Mammary epithelial cell (primary cell): ENCODE results near the gene PRR11.

Experiments used
- EZH2 ChIP-seq: IDR thresholded peaks from 2 replicates; pipeline ENCODE4 v1.6.1; 2012; ENCODE audit warnings: low read length, inconsistent platforms, borderline replicate concordance
- TF ChIP-seq, protein P1 (sequence below), 2 donors: IDR thresholded peaks in 1 of 2; conservative IDR thresholded peaks in 1 of 2; 2 replicates each; pipeline ENCODE4 v1.5.1; 2011 to 2012; ENCODE audit warnings: inconsistent platforms in 2 of 2, low read length in 2 of 2, mild to moderate bottlenecking in 2 of 2, control low read depth in 1 of 2, low read depth in 1 of 2; ENCODE audit not compliant: insufficient read depth in 1 of 2; ENCODE audit errors: extremely low read depth in 1 of 2

DNA sequence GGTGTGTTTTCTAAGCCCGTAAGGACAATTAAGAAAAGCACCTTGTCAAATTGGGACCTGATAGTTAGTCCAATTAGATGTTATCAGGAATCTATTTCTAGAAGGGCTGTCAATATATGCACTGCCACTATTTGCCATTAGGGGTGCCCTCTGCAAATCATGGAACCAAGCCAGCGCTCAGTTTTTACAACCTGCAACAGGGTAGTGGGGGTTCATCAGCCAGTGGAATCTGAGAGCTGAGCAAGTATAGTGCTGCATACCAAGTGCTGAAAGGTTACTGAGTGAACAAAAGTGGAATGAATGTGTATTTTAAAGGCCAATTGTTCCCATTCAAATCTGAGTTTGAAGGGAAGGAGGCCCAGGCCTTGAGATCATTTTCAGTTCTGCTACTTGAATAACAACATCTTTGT, 10.4 kb downstream of the PRR11 start:
- TF ChIP-seq, protein P1, sequence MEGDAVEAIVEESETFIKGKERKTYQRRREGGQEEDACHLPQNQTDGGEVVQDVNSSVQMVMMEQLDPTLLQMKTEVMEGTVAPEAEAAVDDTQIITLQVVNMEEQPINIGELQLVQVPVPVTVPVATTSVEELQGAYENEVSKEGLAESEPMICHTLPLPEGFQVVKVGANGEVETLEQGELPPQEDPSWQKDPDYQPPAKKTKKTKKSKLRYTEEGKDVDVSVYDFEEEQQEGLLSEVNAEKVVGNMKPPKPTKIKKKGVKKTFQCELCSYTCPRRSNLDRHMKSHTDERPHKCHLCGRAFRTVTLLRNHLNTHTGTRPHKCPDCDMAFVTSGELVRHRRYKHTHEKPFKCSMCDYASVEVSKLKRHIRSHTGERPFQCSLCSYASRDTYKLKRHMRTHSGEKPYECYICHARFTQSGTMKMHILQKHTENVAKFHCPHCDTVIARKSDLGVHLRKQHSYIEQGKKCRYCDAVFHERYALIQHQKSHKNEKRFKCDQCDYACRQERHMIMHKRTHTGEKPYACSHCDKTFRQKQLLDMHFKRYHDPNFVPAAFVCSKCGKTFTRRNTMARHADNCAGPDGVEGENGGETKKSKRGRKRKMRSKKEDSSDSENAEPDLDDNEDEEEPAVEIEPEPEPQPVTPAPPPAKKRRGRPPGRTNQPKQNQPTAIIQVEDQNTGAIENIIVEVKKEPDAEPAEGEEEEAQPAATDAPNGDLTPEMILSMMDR (conservative IDR thresholded peaks at IDR 0.05 in 1 of 2, IDR thresholded peaks at IDR 0.05 in 1 of 2; ENCODE audit: extremely low read depth in 1 of 2, insufficient read depth in 1 of 2, low read depth in 1 of 2, low read length in 2 of 2): peak; percentile 78 to 79
- no peak for TF ChIP-seq EZH2
